Endothelial cell of umbilical vein (primary cell): ENCODE data around the gene ANKRD44. TPM values are rescaled to one million over a fixed set of nuclear protein-coding genes. Genes with fewer than 3 reads are reported as not detected.

ENCODE experiments used
- BruUV-seq: library from RNA; stranded (reverse); fragments of 400-500 nt; replicated peaks from 2 replicates; lab custom pipeline; 2021; lab: Mats Ljungman, UMichigan
- CTCF ChIA-PET: fragments of 300-600, 350-600 bp; sonication (Branson Sonifier 250); formaldehyde crosslinking; loops from one replicate; lab custom pipeline; 2021; ENCODE audit warnings: antibody characterized with exemption, inconsistent platforms; lab: Charles Lee
- POLR2A ChIA-PET: fragments of 300-600, 350-600 bp; sonication (Branson Sonifier 250); formaldehyde crosslinking; loops from one replicate; lab custom pipeline; 2021; ENCODE audit warnings: antibody characterized with exemption, inconsistent platforms; lab: Charles Lee
- DNase-seq: peaks from one replicate; pipeline ENCODE4 v3.0.0-alpha.2; 2011; ENCODE audit warnings: low read depth, low spot score
- FAIRE-seq: peaks from 2 replicates; lab custom pipeline; 2011; peaks lifted over from hg19 to GRCh38; lab: Jason Lieb, UNC
- H2AFZ ChIP-seq: 2 replicates; pipeline ENCODE4 v1.6.0; 2012; ENCODE audit warnings: low read depth, low read length, control low read depth, inconsistent platforms
- H3K27ac ChIP-seq: 2 replicates; pipeline ENCODE4 v1.5.1; 2011; ENCODE audit warnings: low read depth, mild to moderate bottlenecking, control low read depth, low read length, moderate library complexity; ENCODE audit not compliant: insufficient read depth
- H3K27me3 ChIP-seq, 2 experiments: 2 replicates each; pipeline versions ENCODE4 v1.6.0 to v1.6.1; 2011; ENCODE audit warnings: low read length in 2 of 2, mixed read lengths in 1 of 2; ENCODE audit not compliant: control insufficient read depth in 2 of 2, insufficient read depth in 2 of 2
- H3K36me3 ChIP-seq, 2 experiments: 2 replicates in 1 of 2; 3 replicates in 1 of 2; pipeline ENCODE4 v1.5.1; 2011; ENCODE audit warnings: low read length in 2 of 2, mild to moderate bottlenecking in 1 of 2, moderate library complexity in 1 of 2; ENCODE audit not compliant: control insufficient read depth in 2 of 2, insufficient read depth in 2 of 2; ENCODE audit errors: extremely low read depth in 1 of 2
- H3K4me1 ChIP-seq: 3 replicates; pipeline ENCODE4 v1.5.1; 2011; ENCODE audit warnings: mild to moderate bottlenecking, low read length; ENCODE audit not compliant: control insufficient read depth, insufficient read depth; ENCODE audit errors: extremely low read depth
- H3K4me2 ChIP-seq: 2 replicates; pipeline ENCODE4 v1.6.1; 2011; ENCODE audit warnings: low read length, control low read depth, mixed read lengths; ENCODE audit not compliant: insufficient read depth
- H3K4me3 ChIP-seq, 3 experiments: fragments of 200-600 bp in 1 of 3; sonication (generic), shearing (Covaris generic) in 1 of 3; replicated peaks in 1 of 3; 2 replicates each; pipeline ENCODE4 v1.5.1; 2011 to 2016; ENCODE audit warnings: control low read depth in 3 of 3, low read length in 3 of 3, mild to moderate bottlenecking in 2 of 3, inconsistent platforms in 1 of 3, low read depth in 1 of 3, moderate library complexity in 1 of 3; ENCODE audit not compliant: insufficient read depth in 1 of 3
- H3K79me2 ChIP-seq: 2 replicates; pipeline ENCODE4 v1.6.0; 2012; ENCODE audit warnings: low read length, inconsistent platforms; ENCODE audit not compliant: control insufficient read depth, insufficient read depth
- H3K9ac ChIP-seq: replicated peaks from 2 replicates; pipeline ENCODE3; 2011; ENCODE audit warnings: low read length, control low read depth; ENCODE audit not compliant: insufficient read depth; ENCODE audit errors: extremely low read depth
- H3K9me1 ChIP-seq: replicated peaks from 3 replicates; pipeline ENCODE4 v1.6.0; 2011; ENCODE audit warnings: mild to moderate bottlenecking, low read length; ENCODE audit not compliant: control insufficient read depth, insufficient read depth; ENCODE audit errors: extremely low read depth
- H3K9me3 ChIP-seq: replicated peaks from 2 replicates; pipeline ENCODE4 v1.5.1; 2012; ENCODE audit warnings: low read length, inconsistent platforms; ENCODE audit not compliant: control insufficient read depth, insufficient read depth
- H4K20me1 ChIP-seq: replicated peaks from 2 replicates; pipeline ENCODE3; 2011; ENCODE audit warnings: mild to moderate bottlenecking, low read length; ENCODE audit not compliant: control insufficient read depth, insufficient read depth; ENCODE audit errors: extremely low read depth
- CTCF ChIP-seq, 2 donors: IDR thresholded peaks; 1 replicate in 1 of 2; 2 replicates in 1 of 2; pipeline ENCODE4 v1.5.1; 2011; ENCODE audit warnings: low read length in 2 of 2, mild to moderate bottlenecking in 2 of 2, moderate library complexity in 2 of 2, control low read depth in 1 of 2, inconsistent platforms in 1 of 2, low read depth in 1 of 2; ENCODE audit not compliant: insufficient read depth in 1 of 2; ENCODE audit errors: extremely low read depth in 1 of 2
- EZH2 ChIP-seq: IDR thresholded peaks from 2 replicates; pipeline ENCODE4 v1.6.1; 2012; ENCODE audit warnings: borderline replicate concordance, low read depth, mild to moderate bottlenecking, moderate library complexity, low read length, inconsistent platforms; ENCODE audit not compliant: severe bottlenecking
- FOS ChIP-seq: IDR thresholded peaks from 2 replicates; pipeline ENCODE4 v1.6.1; 2011; ENCODE audit warnings: mild to moderate bottlenecking, low read length, moderate library complexity, borderline replicate concordance; ENCODE audit not compliant: insufficient read depth
- GATA2 ChIP-seq: IDR thresholded peaks from 2 replicates; pipeline ENCODE4 v1.7.0; 2011; ENCODE audit warnings: low read depth, mild to moderate bottlenecking, moderate library complexity, mixed read lengths, low read length; ENCODE audit not compliant: insufficient read length, insufficient read depth
- JUN ChIP-seq: IDR thresholded peaks from 2 replicates; pipeline ENCODE4 v1.6.1; 2011; ENCODE audit warnings: borderline replicate concordance, low read depth; ENCODE audit not compliant: insufficient read length, insufficient read depth
- MAX ChIP-seq: IDR thresholded peaks from 2 replicates; pipeline ENCODE4 v1.6.1; 2011; ENCODE audit not compliant: insufficient read depth, insufficient read length
- MYC ChIP-seq: IDR thresholded peaks from one replicate; pipeline ENCODE4 v1.6.1; 2011; ENCODE audit warnings: mild to moderate bottlenecking, low read depth, low read length
- POLR2A ChIP-seq: IDR thresholded peaks from 2 replicates; pipeline ENCODE4 v1.6.1; 2012; ENCODE audit warnings: low read depth, mild to moderate bottlenecking, control low read depth, low read length
- POLR2AphosphoS5 ChIP-seq: IDR thresholded peaks from 2 replicates; pipeline ENCODE4 v1.6.1; 2012; ENCODE audit warnings: low read depth, mild to moderate bottlenecking, control low read depth, low read length, moderate library complexity; ENCODE audit not compliant: insufficient read depth
- dilution Hi-C: fragments of 300-500 bp; cut with MboI; formaldehyde crosslinking; loops from one replicate; pipeline ENCODE4 v1.15.0; 2019; ENCODE audit warnings: low sequenced_read_pairs; ENCODE audit not compliant: extremely low pct_ligation_motif_present
- intact Hi-C: fragments of 100-400 bp; cut with micrococcal nuclease; formaldehyde crosslinking; loops from one replicate; pipeline ENCODE4 v1.10.0; 2022
- polyA plus RNA-seq, 4 experiments: library from polyadenylated mRNA; depleted of rRNA in 3 of 4; stranded (reverse) in 3 of 4; unstranded in 1 of 4; fragments of >200 nt; gene quantifications; 2 replicates each; pipeline versions ENCODE4 v1.2.1 to v1.2.3, GENCODE V29; 2011 to 2012; ENCODE audit warnings: missing spikeins in 1 of 4
- total RNA-seq: library from RNA; stranded (reverse); gene quantifications from 2 replicates; pipeline ENCODE4 v1.2.3, GENCODE V29; 2021

Gene ANKRD44
- total and polyA plus RNA-seq, 2 donors (not counting 3 experiments of a cell fraction or from before 2014, with no cell fraction given), result 3.4 to 6.1 TPM

- TF ChIP-seq POLR2AphosphoS5, result no peak
- no peak for TF ChIP-seq FOS
- TF ChIP-seq GATA2, result no peak
- no peak for TF ChIP-seq MYC
- TF ChIP-seq JUN, result no peak
- no peak for TF ChIP-seq CTCF (IDR thresholded peaks at IDR 0.05; ENCODE audit: extremely low read depth in 1 of 2, insufficient read depth in 1 of 2, low read depth in 1 of 2, low read length in 2 of 2)
- TF ChIP-seq POLR2A, result no peak
- TF ChIP-seq MAX, result no peak
- TF ChIP-seq EZH2, result no peak
- dilution Hi-C loops (no loop called here), intact Hi-C loops (loop anchor here (2.0 kb wide), 1 partner anchor 32 kb away; no protein-coding TSS in a partner anchor)
- no TSS peak for BruUV-seq
- no peak overlapping the region for H3K4me2 ChIP-seq
- FAIRE-seq (no peak), DNase-seq (no peak)
- POLR2A ChIA-PET, result no interaction called here
- H3K9me1 ChIP-seq, result no peaks in the 10 kb centered on the region
- peaks cover 10% of the 10 kb centered on the region for H3K4me1 ChIP-seq
- no peaks in the 10 kb centered on the region for H4K20me1 ChIP-seq
- H3K9me3 ChIP-seq, result no peaks in the 10 kb centered on the region
- no peak overlapping the region for H3K9ac ChIP-seq
- no peaks in the 10 kb centered on the region for H3K79me2 ChIP-seq
- CTCF ChIA-PET, result interaction anchor here (1.0 to 1.7 kb wide), 2 partner anchors 9 to 32 kb away, joined by 3 to 5 read pairs; no protein-coding TSS in a partner anchor
- H2AFZ ChIP-seq, result no peak overlapping the region
- no peak overlapping the region for H3K27ac ChIP-seq
- H3K27me3 ChIP-seq, result peaks cover 0 to 1% of the 10 kb centered on the region in 2 experiments
- no peak overlapping the region for H3K4me3 ChIP-seq
- H3K36me3 ChIP-seq, result no peaks in the 10 kb centered on the region
These were observed 229.3 kb downstream of the ANKRD44 start for GRCh38 chr2:197081294-197081693.
